HG03039 (cell line): ENCODE results near the gene C2CD4C.
"Not testable (repeated sequence)": the region's sequence is repeated elsewhere in the genome, so short reads cannot be mapped to it uniquely, and the experiment has no call there.

ENCODE experiments used
- ATAC-seq: cut with Tn5 transposase; IDR thresholded peaks from one replicate; pipeline ENCODE4 v1.9.1; 2021; ENCODE audit warnings: mild to moderate bottlenecking, moderate library complexity; ENCODE audit not compliant: unreplicated experiment

The C2CD4C gene

DNA sequence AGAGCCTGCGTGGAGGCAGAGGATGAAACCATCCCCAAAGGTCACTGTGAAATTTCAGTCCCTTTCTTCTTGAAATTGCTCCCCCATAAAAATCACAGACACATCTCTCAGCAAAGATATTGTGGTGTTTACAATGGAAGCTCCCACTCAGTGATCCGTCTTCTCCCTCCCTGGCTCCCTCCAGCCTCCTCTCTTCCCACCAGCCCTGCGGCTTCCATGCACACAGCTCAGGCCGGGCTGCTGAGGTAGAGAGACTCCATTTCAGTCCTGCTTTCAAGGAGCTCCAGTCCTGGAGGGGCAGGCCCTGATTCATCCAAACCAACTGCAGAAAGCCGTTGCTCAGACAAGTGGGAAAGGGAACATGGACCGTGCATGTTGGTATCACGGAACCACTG is 40.3 kb downstream of the C2CD4C start:
- no peak for ATAC-seq

DNA sequence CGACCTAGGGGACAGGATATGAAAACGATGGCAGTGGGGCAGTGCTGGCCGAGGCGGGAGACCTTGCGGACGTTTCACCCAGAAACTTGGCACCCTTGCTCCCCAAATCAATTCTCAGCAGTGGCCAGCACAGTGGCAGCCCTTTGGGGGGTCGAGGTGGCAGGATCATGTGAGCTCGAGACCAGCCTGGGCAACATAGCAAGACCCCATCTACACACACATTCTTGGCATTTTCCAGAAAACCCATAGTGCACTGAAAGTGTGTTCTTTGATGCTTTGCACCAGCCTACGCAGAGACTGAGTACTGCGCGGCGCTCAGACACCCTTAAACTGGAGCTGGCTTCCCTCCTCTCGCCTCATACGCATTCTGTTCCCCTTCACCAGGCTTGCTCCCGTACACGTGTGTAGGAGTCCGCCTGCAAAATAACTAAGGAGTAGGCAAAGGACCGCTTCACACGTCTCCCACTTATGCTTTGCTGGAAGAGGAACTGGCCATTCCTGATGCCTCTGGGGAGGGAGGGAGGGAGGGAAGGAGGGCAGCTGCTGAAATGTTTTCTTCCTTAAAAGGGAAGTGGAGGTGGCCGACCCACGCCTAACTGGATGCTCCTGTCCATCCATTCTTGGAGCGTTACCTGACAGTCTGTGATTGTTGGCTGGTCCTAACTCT is 40.9 kb downstream of the C2CD4C start:
- no peak for ATAC-seq

DNA sequence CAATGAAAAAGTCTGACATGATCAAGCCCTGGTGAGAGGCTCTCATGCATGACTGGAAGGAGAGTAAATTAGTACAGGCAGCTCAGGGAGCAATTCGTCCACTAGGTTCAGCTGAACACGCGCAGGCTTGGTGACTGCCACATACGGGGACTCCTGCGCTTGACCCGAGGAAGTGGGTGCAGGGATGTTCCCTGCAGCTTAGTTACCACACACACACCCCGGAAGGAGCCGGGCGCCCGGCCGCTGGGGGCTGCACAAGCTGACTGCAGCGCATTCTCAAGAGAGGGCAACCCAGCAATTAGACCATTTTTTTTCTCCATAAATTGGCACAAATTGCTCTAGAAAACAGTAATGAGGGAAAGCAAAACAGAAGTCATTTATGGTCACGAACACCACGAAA is 41.4 kb downstream of the C2CD4C start:
- ATAC-seq = no peak

DNA sequence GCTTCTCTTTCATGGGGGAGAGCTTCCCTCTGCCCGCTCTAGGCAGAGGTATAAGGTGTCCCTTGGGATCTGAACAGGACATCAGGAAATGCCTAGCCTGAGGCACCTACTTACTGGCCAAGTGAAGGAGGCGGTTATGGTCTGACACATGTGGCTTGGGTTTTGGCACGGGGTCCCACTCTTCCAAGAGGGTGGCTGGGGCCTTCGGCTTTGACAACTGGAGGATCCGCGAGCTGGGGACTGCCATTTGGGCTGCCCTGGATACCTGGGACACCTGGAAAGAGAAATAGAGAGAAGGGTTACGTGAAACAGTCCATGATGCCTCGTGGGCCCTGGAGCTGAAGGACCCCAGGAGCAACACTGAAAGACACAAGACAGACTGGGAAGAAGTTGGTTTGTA is 42.0 kb downstream of the C2CD4C start:
- no peak for ATAC-seq

DNA sequence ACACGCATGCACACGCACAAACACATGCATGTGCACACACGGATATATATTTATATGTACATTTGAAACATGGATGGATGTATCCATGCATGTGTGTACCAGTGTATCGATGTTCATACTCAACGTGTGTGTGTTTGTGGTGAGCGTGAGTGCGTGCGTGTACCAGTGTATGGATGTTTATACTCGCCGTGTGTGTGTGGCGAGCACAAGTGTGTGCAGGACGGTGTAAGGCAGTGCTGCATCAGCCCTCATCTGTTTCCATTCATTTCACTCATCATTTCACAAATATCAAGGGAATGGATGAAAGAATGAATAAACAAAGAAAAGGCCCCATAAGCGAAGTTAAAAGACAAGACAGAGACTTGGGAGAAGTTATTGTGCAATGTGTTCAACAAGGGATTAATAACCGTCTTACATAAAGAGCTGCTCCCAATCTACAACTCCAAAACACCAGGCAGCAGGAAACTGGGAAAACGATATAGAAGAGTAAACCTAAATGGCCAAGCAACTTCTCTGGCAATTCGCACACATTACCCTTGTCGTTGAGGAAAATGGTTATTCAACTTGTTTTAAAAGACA is 42.7 kb downstream of the C2CD4C start:
- no peak for ATAC-seq

DNA sequence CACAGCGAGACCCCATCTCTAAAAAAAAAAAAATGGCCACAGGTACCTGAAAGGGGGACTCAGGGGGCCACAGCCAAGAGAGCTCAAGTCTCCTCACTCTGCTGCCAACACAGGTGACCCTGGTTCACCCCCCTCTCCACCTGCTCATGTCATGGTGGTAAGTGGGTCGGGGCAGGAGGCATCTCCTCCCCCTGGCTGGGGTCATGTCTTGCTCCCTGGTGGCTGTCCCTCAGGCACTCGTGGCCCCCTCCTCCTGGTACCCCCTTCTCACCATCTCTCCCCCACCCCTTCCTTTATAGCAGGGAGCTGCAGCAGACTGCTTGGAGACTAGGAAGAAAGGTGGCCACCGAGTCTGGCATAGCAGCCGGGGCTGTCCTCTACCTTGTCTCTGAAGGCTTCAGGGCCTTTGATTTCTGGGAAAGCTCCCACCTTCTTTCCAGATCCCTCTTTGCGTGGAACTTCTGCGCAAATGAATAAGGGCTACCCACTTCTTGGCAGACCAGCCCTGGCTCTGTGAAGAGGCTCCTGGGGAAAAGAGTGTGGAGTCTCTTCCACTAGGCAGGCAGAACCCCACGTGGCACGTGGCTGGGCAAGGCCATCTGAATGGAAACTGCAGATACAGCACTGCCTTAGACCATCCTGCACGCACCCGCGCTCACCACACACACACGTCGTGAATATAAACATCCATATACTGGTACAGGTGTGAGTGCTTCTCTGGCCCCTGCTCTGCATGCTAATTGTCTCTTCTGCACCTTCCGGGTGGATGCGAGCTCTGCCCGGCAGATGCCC is 44.3 kb downstream of the C2CD4C start:
- no peak for ATAC-seq

DNA sequence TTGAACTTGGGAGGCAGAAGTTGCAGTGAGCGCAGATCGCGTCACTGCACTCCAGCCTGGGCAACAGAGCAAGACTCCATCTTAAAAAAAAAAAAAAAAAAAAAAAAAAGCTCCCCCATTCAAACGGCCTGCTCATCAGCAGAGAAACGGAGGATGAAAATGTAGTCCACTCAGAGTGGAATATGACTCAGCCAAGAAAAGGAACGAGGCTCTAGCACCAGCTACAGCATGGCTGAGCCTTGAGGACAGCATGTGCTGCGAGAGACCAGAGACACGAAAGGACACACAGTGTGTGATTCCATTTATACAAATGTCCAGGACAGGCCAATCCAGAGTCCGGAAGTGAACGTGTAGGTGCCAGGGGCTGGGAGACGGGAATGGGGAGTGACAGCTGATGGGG is 46.3 kb downstream of the C2CD4C start:
- no peak for ATAC-seq

DNA sequence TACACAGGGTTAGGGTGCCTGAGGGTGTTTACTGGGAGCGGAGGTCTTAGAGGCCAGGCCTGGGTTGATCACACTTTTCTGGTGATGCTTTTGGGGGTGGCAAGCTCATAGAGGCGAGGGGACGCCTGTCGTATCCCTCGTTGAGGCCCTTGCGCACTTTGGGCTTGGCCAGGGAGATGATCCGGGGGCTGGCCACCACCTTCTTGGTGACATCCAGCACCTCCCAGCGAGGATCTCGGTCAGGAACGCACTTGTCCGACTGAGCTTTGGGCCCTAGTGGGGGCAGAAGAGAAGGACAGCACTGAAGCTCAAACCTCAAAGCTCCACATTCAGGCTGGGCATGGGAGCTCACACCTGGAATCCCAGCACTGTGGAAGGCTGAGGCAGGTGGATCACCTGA is 46.8 kb downstream of the C2CD4C start:
- ATAC-seq = no peak

DNA sequence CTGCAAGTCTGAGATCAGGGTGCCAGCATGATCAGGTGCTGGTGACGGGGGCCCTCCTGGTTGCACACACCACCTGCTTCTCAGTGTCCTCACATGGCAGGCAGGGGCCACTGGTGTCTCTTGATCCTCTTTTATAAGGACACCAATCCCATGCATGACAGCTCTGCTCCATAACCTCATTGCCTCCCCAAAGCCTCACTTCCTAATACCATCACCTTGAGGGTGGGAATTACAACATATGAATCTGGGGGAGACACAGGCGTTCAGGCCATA is 49.4 kb downstream of the C2CD4C start:
- ATAC-seq = no peak

DNA sequence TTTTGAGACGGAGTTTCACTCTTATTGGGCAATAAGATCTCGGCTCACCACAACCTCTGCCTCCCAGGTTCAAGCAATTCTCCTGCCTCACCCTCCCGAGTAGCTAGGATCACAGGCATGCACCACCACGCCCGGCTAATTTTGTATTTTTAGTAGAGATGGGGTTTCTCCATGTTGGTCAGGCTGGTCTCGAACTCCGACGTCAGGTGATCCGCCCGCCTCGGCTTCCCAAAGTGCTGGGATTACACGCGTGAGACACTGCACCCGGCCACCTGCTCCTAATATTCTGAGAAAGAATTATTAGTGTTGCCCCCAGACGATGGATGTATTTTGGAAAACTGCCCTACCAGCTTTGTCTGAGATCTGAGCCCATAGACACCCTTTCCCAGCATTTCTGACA is 53.4 kb downstream of the C2CD4C start:
- not testable (repeated sequence) for ATAC-seq
